ENCODE results near the gene OGFRL1.
A peak's percentile ranks its signal among the peaks of the same experiment; 100 is the strongest.

OGFRL1 gene

GRCh38 chr6:71299541-71300470 lies 11.2 kb downstream of the OGFRL1 start:
- Histone ChIP-seq H2BK5ac (ENCODE audit: low read depth, low read length, poor library complexity) (no peak overlapping the region), H3K4me2 (ENCODE audit: low read length) (no peak overlapping the region), H3K4me1 (ENCODE audit: control insufficient read depth in 1 of 2, insufficient read depth in 2 of 2, low read length in 2 of 2) (no peaks in the 10 kb centered on the region), H2AK5ac (ENCODE audit: low read length) (no peak overlapping the region), H3K79me1 (ENCODE audit: low read length) (no peaks in the 10 kb centered on the region), H4K8ac (ENCODE audit: low read depth, low read length) (no peak overlapping the region), H3K14ac (ENCODE audit: low read length) (no peak overlapping the region), H2AFZ (ENCODE audit: insufficient read depth, low read length, poor library complexity) (no peak overlapping the region), H3K4me3 (ENCODE audit: low read depth, low read length) (no peak overlapping the region), H3K18ac (ENCODE audit: low read length) (no peak overlapping the region), H3K27ac (ENCODE audit: low read depth, low read length) (no peak overlapping the region), H2BK12ac (ENCODE audit: low read length) (no peak overlapping the region), H3K27me3 (ENCODE audit: insufficient read depth, low read length) (no peaks in the 10 kb centered on the region), H3K36me3 (ENCODE audit: control insufficient read depth in 1 of 2, insufficient read depth in 2 of 2, low read length in 2 of 2) (peaks cover 0 to 3% of the 10 kb centered on the region in 2 experiments), H4K12ac (ENCODE audit: low read depth, low read length) (no peak overlapping the region), H4K91ac (ENCODE audit: low read depth, low read length) (no peak overlapping the region), H3K23ac (ENCODE audit: low read length) (no peak overlapping the region), H3K9ac (ENCODE audit: low read length) (no peak overlapping the region), H2BK120ac (ENCODE audit: insufficient read depth, low read length, poor library complexity) (no peak overlapping the region), H3K79me2 (ENCODE audit: control insufficient read depth, insufficient read depth, low read length, poor library complexity) (no peaks in the 10 kb centered on the region), H3K4ac (ENCODE audit: low read depth, low read length) (no peak overlapping the region), H3K9me3 (ENCODE audit: insufficient read depth, low read depth, low read length) (no peaks in the 10 kb centered on the region)
- DNase-seq: peak in 1 of 2 donors; percentile 51

DNA sequence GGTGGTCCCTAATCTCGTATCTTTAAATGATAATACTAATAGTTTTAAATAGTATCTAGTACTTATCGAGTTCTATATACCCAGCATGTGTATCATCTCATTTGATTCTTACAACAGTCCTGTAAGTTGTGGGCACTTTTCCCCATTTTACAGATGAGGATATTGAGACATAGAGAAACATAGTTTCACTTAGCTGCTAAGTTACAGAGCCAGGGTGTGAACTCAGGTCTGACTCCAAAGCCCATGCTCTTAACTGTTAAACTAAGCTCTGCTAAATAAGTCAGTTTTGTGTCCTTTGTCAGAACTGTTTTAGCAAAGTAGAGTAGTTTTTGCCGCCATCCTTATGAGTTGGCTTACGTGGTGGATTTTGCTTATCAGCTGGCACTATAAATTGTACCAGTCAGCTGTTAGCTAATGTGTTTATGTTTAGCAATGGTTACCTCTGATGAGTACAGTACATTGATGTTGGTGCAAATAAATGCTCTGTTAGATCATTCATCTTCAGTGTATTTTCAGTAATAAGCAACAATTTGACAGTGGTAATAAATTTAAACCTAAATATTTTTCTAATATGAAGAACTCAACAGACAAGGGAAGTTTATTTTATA lies 12.1 kb downstream of the OGFRL1 start:
- no peak overlapping the region for H2BK5ac ChIP-seq (ENCODE audit: low read depth, low read length, poor library complexity)
- no peak for DNase-seq
- H3K4ac ChIP-seq (ENCODE audit: low read depth, low read length): no peak overlapping the region
- no peaks in the 10 kb centered on the region for H3K27me3 ChIP-seq (ENCODE audit: insufficient read depth, low read length)
- H3K4me3 ChIP-seq (ENCODE audit: low read depth, low read length): no peak overlapping the region
- no peak overlapping the region for H2AK5ac ChIP-seq (ENCODE audit: low read length)
- no peak overlapping the region for H3K9ac ChIP-seq (ENCODE audit: low read length)
- H3K9me3 ChIP-seq (ENCODE audit: insufficient read depth, low read depth, low read length): no peaks in the 10 kb centered on the region
- H3K79me1 ChIP-seq (ENCODE audit: low read length): no peaks in the 10 kb centered on the region
- WGBS (ENCODE audit: extremely low coverage, insufficient coverage, insufficient read length): no CpG with 5 or more reads among the region's 4 CpGs
- no peak overlapping the region for H3K14ac ChIP-seq (ENCODE audit: low read length)
- H3K79me2 ChIP-seq (ENCODE audit: control insufficient read depth, insufficient read depth, low read length, poor library complexity): no peaks in the 10 kb centered on the region
- no peak overlapping the region for H2BK120ac ChIP-seq (ENCODE audit: insufficient read depth, low read length, poor library complexity)
- H3K4me1 ChIP-seq (ENCODE audit: control insufficient read depth in 1 of 2, insufficient read depth in 2 of 2, low read length in 2 of 2): no peaks in the 10 kb centered on the region
- H4K8ac ChIP-seq (ENCODE audit: low read depth, low read length): no peak overlapping the region
- H4K12ac ChIP-seq (ENCODE audit: low read depth, low read length): no peak overlapping the region
- peaks cover 0 to 3% of the 10 kb centered on the region in 2 experiments for H3K36me3 ChIP-seq (ENCODE audit: control insufficient read depth in 1 of 2, insufficient read depth in 2 of 2, low read length in 2 of 2)
- no peak overlapping the region for H3K4me2 ChIP-seq (ENCODE audit: low read length)
- H4K91ac ChIP-seq (ENCODE audit: low read depth, low read length): no peak overlapping the region
- no peak overlapping the region for H3K18ac ChIP-seq (ENCODE audit: low read length)
- no peak overlapping the region for H3K27ac ChIP-seq (ENCODE audit: low read depth, low read length)
- no peak overlapping the region for H3K23ac ChIP-seq (ENCODE audit: low read length)
- no peak overlapping the region for H2AFZ ChIP-seq (ENCODE audit: insufficient read depth, low read length, poor library complexity)
- no peak overlapping the region for H2BK12ac ChIP-seq (ENCODE audit: low read length)

DNA sequence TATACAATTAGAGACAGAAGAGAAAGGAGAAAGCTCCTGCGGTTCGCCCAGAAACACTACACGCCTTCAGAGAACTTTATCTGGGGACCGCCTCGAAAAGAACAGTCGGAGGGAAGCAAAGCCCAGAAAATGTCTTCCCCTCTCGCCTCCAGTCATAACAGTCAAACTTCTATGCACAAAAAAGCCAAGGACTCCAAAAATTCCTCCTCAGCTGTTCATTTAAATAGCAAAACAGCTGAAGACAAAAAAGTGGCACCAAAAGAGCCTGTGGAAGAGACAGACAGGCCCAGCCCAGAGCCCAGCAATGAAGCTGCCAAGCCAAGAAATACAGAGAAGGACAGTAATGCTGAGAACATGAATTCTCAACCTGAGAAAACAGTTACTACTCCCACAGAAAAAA lies 12.9 kb downstream of the OGFRL1 start:
- Histone ChIP-seq H3K9me3 (ENCODE audit: insufficient read depth, low read depth, low read length) (no peaks in the 10 kb centered on the region), H3K4me1 (ENCODE audit: control insufficient read depth in 1 of 2, insufficient read depth in 2 of 2, low read length in 2 of 2) (no peaks in the 10 kb centered on the region), H2BK5ac (ENCODE audit: low read depth, low read length, poor library complexity) (no peak overlapping the region), H2AK5ac (ENCODE audit: low read length) (no peak overlapping the region), H3K18ac (ENCODE audit: low read length) (no peak overlapping the region), H2BK12ac (ENCODE audit: low read length) (no peak overlapping the region), H2AFZ (ENCODE audit: insufficient read depth, low read length, poor library complexity) (no peak overlapping the region), H3K9ac (ENCODE audit: low read length) (no peak overlapping the region), H4K8ac (ENCODE audit: low read depth, low read length) (no peak overlapping the region), H4K91ac (ENCODE audit: low read depth, low read length) (no peak overlapping the region), H4K12ac (ENCODE audit: low read depth, low read length) (no peak overlapping the region), H3K4me2 (ENCODE audit: low read length) (no peak overlapping the region), H3K79me2 (ENCODE audit: control insufficient read depth, insufficient read depth, low read length, poor library complexity) (no peaks in the 10 kb centered on the region), H3K4me3 (ENCODE audit: low read depth, low read length) (no peak overlapping the region), H3K27ac (ENCODE audit: low read depth, low read length) (no peak overlapping the region), H3K14ac (ENCODE audit: low read length) (no peak overlapping the region), H3K36me3 (ENCODE audit: control insufficient read depth in 1 of 2, insufficient read depth in 2 of 2, low read length in 2 of 2) (peaks cover 0 to 3% of the 10 kb centered on the region in 2 experiments), H3K27me3 (ENCODE audit: insufficient read depth, low read length) (no peaks in the 10 kb centered on the region), H3K79me1 (ENCODE audit: low read length) (no peaks in the 10 kb centered on the region), H2BK120ac (ENCODE audit: insufficient read depth, low read length, poor library complexity) (no peak overlapping the region), H3K4ac (ENCODE audit: low read depth, low read length) (no peak overlapping the region), H3K23ac (ENCODE audit: low read length) (no peak overlapping the region)
- no peak for DNase-seq
- WGBS (ENCODE audit: extremely low coverage, insufficient coverage, insufficient read length): no CpG with 5 or more reads among the region's 7 CpGs

GRCh38 chr6:71309656-71310055 lies 21.0 kb downstream of the OGFRL1 start:
- DNase-seq: no peak
- H3K4ac ChIP-seq (ENCODE audit: low read depth, low read length): no peak overlapping the region
- no peak overlapping the region for H2AK5ac ChIP-seq (ENCODE audit: low read length)

More at GRCh38 chr6:71309656-71310055, 21.0 kb downstream of the OGFRL1 start:
- no peaks in the 10 kb centered on the region for H3K9me3 ChIP-seq (ENCODE audit: insufficient read depth, low read depth, low read length)
- no peaks in the 10 kb centered on the region for H3K79me2 ChIP-seq (ENCODE audit: control insufficient read depth, insufficient read depth, low read length, poor library complexity)
- H2BK5ac ChIP-seq (ENCODE audit: low read depth, low read length, poor library complexity): no peak overlapping the region
- no peak overlapping the region for H4K8ac ChIP-seq (ENCODE audit: low read depth, low read length)
- no peak overlapping the region for H3K14ac ChIP-seq (ENCODE audit: low read length)
- H3K4me2 ChIP-seq (ENCODE audit: low read length): no peak overlapping the region
- no peaks in the 10 kb centered on the region for H3K4me1 ChIP-seq (ENCODE audit: control insufficient read depth in 1 of 2, insufficient read depth in 2 of 2, low read length in 2 of 2)
- H3K23ac ChIP-seq (ENCODE audit: low read length): no peak overlapping the region
- no peak overlapping the region for H4K91ac ChIP-seq (ENCODE audit: low read depth, low read length)
- no peak overlapping the region for H2AFZ ChIP-seq (ENCODE audit: insufficient read depth, low read length, poor library complexity)
- H3K27ac ChIP-seq (ENCODE audit: low read depth, low read length): no peak overlapping the region
- no peak overlapping the region for H2BK12ac ChIP-seq (ENCODE audit: low read length)
- H3K36me3 ChIP-seq (ENCODE audit: control insufficient read depth in 1 of 2, insufficient read depth in 2 of 2, low read length in 2 of 2): no peaks in the 10 kb centered on the region
- no peak overlapping the region for H4K12ac ChIP-seq (ENCODE audit: low read depth, low read length)
- H2BK120ac ChIP-seq (ENCODE audit: insufficient read depth, low read length, poor library complexity): no peak overlapping the region
- no peaks in the 10 kb centered on the region for H3K79me1 ChIP-seq (ENCODE audit: low read length)
- H3K4me3 ChIP-seq (ENCODE audit: low read depth, low read length): no peak overlapping the region
- no CpG with 5 or more reads among the region's 2 CpGs for WGBS (ENCODE audit: extremely low coverage, insufficient coverage, insufficient read length)
- no peak overlapping the region for H3K18ac ChIP-seq (ENCODE audit: low read length)
- H3K27me3 ChIP-seq (ENCODE audit: insufficient read depth, low read length): no peaks in the 10 kb centered on the region
- no peak overlapping the region for H3K9ac ChIP-seq (ENCODE audit: low read length)

Measured in trophoblast cell (in vitro differentiated cells and primary cell).